ENCODE measurements around the gene CHCHD6.

CHCHD6 gene

DNA sequence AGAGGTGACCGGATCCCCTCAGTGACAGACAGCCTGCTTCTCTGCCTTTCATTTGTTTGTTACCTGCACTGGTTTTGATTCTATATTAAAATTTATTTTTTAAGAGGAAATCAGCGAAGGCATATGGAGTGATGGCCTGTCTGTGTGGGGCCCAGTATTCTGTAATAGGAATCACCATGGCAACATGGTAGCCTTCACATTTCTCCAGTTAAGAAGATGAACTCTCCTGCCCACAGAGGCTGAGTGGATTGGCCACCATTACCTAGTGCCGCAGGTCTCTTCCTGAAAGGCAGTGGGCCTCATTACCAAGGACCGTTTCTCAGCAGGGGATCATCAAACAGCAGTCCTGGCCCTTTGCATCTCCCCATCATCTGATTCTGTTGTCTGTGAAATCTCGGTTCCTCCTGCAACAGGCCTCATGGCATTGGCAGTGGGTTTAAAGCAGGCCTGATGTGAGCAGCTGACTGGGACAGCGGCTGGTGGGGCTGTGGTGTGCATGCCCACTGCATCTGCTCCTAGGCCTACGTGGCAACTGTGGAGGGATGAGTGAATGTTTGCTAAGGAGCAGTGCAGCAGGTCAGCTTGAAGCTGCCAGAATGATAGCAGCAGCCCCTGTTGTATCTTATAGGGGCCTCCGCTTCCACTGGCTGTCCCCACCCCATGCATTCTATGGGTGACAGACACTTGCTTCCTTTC is 114.5 kb downstream of the CHCHD6 start:
- H2AFZ ChIP-seq: no peak overlapping the region
- no peak overlapping the region for H3K27ac ChIP-seq
- no peaks in the 10 kb centered on the region for H3K27me3 ChIP-seq (ENCODE audit: control insufficient read depth, insufficient read depth, low read length)
- H3K4me2 ChIP-seq (ENCODE audit: low read length): no peak overlapping the region
- H3K36me3 ChIP-seq (ENCODE audit: control insufficient read depth, insufficient read depth, low read length): no peaks in the 10 kb centered on the region
- no peak for TF ChIP-seq CTCF (IDR thresholded peaks at IDR 0.05)
- H3K4me3 ChIP-seq (ENCODE audit: low read depth, low read length): no peak overlapping the region
- no peaks in the 10 kb centered on the region for H3K9me3 ChIP-seq (ENCODE audit: control insufficient read depth, low read length)
- peaks cover 6% of the 10 kb centered on the region for H3K79me2 ChIP-seq
- no peak overlapping the region for H3K9ac ChIP-seq
- peaks cover 4% of the 10 kb centered on the region for H3K4me1 ChIP-seq

GRCh38 chr3:126826693-126827092 is 122.7 kb downstream of the CHCHD6 start:
- Histone ChIP-seq H3K4me1 (no peaks in the 10 kb centered on the region), H3K36me3 (ENCODE audit: control insufficient read depth, insufficient read depth, low read length) (no peaks in the 10 kb centered on the region), H3K79me2 (peaks cover 2% of the 10 kb centered on the region), H3K27me3 (ENCODE audit: control insufficient read depth, insufficient read depth, low read length) (no peaks in the 10 kb centered on the region), H3K9me3 (ENCODE audit: control insufficient read depth, low read length) (no peaks in the 10 kb centered on the region), H3K4me2 (ENCODE audit: low read length) (no peak overlapping the region), H3K4me3 (ENCODE audit: low read depth, low read length) (no peak overlapping the region), H3K27ac (no peak overlapping the region), H3K9ac (no peak overlapping the region), H2AFZ (no peak overlapping the region)
- no peak for TF ChIP-seq CTCF (IDR thresholded peaks at IDR 0.05)

GRCh38 chr3:126827121-126827520 is 123.1 kb downstream of the CHCHD6 start:
- Histone ChIP-seq H3K27me3 (ENCODE audit: control insufficient read depth, insufficient read depth, low read length) (no peaks in the 10 kb centered on the region), H3K4me1 (no peaks in the 10 kb centered on the region), H3K9ac (no peak overlapping the region), H3K4me3 (ENCODE audit: low read depth, low read length) (no peak overlapping the region), H3K79me2 (peaks cover 2% of the 10 kb centered on the region), H3K9me3 (ENCODE audit: control insufficient read depth, low read length) (no peaks in the 10 kb centered on the region), H3K36me3 (ENCODE audit: control insufficient read depth, insufficient read depth, low read length) (no peaks in the 10 kb centered on the region), H3K27ac (no peak overlapping the region), H3K4me2 (ENCODE audit: low read length) (no peak overlapping the region), H2AFZ (no peak overlapping the region)
- no peak for TF ChIP-seq CTCF (IDR thresholded peaks at IDR 0.05)

GRCh38 chr3:126828306-126828705 is 124.3 kb downstream of the CHCHD6 start:
- Histone ChIP-seq H3K4me2 (ENCODE audit: low read length) (no peak overlapping the region), H3K79me2 (peaks cover 2% of the 10 kb centered on the region), H3K27me3 (ENCODE audit: control insufficient read depth, insufficient read depth, low read length) (no peaks in the 10 kb centered on the region), H3K4me1 (no peaks in the 10 kb centered on the region), H3K27ac (no peak overlapping the region), H3K9ac (no peak overlapping the region), H3K9me3 (ENCODE audit: control insufficient read depth, low read length) (no peaks in the 10 kb centered on the region), H3K36me3 (ENCODE audit: control insufficient read depth, insufficient read depth, low read length) (no peaks in the 10 kb centered on the region), H2AFZ (no peak overlapping the region), H3K4me3 (ENCODE audit: low read depth, low read length) (no peak overlapping the region)
- TF ChIP-seq CTCF (IDR thresholded peaks at IDR 0.05): no peak

GRCh38 chr3:126832933-126833332 is 128.9 kb downstream of the CHCHD6 start:
- TF ChIP-seq CTCF (IDR thresholded peaks at IDR 0.05): no peak
- H3K9me3 ChIP-seq (ENCODE audit: control insufficient read depth, low read length): no peaks in the 10 kb centered on the region
- H2AFZ ChIP-seq: no peak overlapping the region
- peaks cover 2% of the 10 kb centered on the region for H3K4me1 ChIP-seq
- H3K27me3 ChIP-seq (ENCODE audit: control insufficient read depth, insufficient read depth, low read length): no peaks in the 10 kb centered on the region
- no peak overlapping the region for H3K4me2 ChIP-seq (ENCODE audit: low read length)
- no peak overlapping the region for H3K4me3 ChIP-seq (ENCODE audit: low read depth, low read length)
- no peak overlapping the region for H3K9ac ChIP-seq
- H3K79me2 ChIP-seq: peaks cover 4% of the 10 kb centered on the region
- H3K27ac ChIP-seq: no peak overlapping the region
- no peaks in the 10 kb centered on the region for H3K36me3 ChIP-seq (ENCODE audit: control insufficient read depth, insufficient read depth, low read length)
